Esophagus squamous epithelium (tissue), 4 donors: Measurements from ENCODE around the gene JAK3.

ENCODE experiments used
- CTCF ChIP-seq, 6 experiments: fragments of 450-650 bp in 4 of 6; fragments of 200-600 bp in 2 of 6; sonication (generic) in 2 of 6; IDR thresholded peaks; one replicate each; pipeline ENCODE4 v1.5.1; 2016 to 2019; ENCODE audit warnings: antibody characterized with exemption in 6 of 6, mild to moderate bottlenecking in 4 of 6, moderate library complexity in 4 of 6
- POLR2A ChIP-seq, 4 donors: fragments of 450-650 bp; IDR thresholded peaks; one replicate each; pipeline ENCODE4 v1.6.1; 2017; ENCODE audit warnings: antibody characterized with exemption in 4 of 4, mild to moderate bottlenecking in 4 of 4, moderate library complexity in 3 of 4

DNA sequence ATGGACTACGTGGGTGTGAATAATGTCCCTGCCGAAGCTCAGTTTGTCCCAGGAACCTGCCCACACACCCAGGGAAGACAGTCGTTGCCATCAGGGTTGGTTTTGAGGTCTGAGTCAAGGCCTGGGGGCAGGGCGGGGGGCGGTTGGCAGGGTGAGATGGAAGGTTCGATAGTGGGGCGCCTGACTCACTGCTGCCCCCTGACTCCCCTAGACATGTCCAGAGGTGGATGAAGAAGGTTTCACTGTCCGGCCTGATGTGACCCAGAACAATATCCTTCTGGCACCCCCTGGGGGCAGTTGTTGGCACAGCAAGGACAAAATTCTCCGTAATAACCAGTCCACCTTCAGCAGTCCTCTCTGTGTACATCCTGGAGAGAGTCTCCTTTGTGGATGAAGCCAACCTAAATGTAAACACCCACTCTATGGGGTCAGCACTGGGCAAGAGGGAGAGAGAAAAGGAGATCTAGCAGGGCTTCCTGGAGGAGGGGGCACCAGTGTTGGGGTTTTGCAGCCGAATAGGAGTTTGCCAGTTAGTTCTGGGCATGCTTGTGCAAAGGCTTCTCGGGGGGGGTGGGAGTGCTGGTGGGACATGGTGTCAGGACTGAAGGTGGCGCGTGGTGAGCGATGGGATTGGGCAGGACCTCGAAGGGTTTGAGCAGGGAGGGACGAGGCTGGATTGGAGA, 72.4 kb downstream of the JAK3 start:
- TF ChIP-seq CTCF (IDR thresholded peaks at IDR 0.05) (peak in 5 of 6 experiments; percentile 22 to 53 (median 28)), POLR2A (IDR thresholded peaks at IDR 0.05) (no peak)
